22Rv1 (cell line): ENCODE results near the gene AREL1.

Experiments used
- ZFX ChIP-seq: fragments of 450-650 bp; IDR thresholded peaks from 2 replicates; pipeline ENCODE4 v1.6.1; 2017; ENCODE audit warnings: antibody characterized with exemption, borderline replicate concordance
- TF ChIP-seq, protein P1 (sequence below): fragments of 450-650 bp; IDR thresholded peaks from 2 replicates; pipeline ENCODE4 v1.5.1; 2017; ENCODE audit warnings: mild to moderate bottlenecking

DNA sequence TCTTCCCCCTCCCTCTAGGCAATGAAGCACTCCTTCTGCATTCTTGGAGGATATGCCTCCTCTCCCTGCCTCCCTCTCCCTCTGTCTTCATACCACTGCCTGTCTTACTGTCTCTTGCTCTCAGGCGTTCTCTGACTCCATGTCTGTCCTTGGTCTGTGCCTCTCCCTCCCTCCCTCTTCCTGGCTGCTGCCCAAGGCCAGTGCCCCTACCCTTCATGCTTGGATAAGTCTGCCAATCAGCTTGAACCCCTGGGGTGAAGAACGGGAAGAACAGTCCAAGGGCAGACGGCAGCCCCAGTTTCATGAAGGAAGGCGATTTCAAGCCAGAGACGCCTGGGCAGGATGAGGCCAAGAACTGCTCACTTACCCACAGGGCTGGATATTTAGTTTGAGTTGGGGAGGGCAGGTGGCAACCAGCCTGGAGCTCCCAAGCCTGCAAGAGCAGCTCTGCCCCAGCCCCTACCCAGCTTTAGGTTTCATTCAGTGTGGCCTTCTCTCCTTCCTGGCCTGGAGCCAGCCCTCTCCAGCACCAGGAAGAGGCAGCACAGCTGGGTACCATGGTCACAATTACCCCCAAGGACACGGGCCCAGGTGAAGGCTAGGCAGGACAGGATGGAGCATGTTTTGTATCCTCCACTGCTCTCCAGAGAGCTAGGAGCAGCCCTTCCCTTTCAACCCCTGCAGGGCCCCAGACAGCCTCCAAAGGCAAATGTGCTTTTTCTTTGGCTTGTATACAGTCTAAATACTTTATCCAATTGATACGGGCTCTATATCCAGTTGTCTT is 65.0 kb downstream of the AREL1 start:
- TF ChIP-seq, protein P1, sequence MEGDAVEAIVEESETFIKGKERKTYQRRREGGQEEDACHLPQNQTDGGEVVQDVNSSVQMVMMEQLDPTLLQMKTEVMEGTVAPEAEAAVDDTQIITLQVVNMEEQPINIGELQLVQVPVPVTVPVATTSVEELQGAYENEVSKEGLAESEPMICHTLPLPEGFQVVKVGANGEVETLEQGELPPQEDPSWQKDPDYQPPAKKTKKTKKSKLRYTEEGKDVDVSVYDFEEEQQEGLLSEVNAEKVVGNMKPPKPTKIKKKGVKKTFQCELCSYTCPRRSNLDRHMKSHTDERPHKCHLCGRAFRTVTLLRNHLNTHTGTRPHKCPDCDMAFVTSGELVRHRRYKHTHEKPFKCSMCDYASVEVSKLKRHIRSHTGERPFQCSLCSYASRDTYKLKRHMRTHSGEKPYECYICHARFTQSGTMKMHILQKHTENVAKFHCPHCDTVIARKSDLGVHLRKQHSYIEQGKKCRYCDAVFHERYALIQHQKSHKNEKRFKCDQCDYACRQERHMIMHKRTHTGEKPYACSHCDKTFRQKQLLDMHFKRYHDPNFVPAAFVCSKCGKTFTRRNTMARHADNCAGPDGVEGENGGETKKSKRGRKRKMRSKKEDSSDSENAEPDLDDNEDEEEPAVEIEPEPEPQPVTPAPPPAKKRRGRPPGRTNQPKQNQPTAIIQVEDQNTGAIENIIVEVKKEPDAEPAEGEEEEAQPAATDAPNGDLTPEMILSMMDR = no peak
- no peak for TF ChIP-seq ZFX
